Tibial nerve (tissue), 4 donors: ENCODE measurements around the gene NAGA. TPM values are rescaled to one million over a fixed set of nuclear protein-coding genes. Genes with fewer than 3 reads are reported as not detected.

Experiments used
- DNase-seq, 2 donors: peaks; one replicate each; pipeline ENCODE4 v3.0.0-alpha.2; 2019; ENCODE audit warnings: low spot score in 2 of 2
- H3K27ac ChIP-seq, 4 donors: fragments of 200-600 bp; sonication (generic) in 3 of 4; one replicate each; pipeline ENCODE4 v1.5.1; 2017 to 2019; ENCODE audit warnings: mild to moderate bottlenecking in 1 of 4
- H3K27me3 ChIP-seq, 2 donors: fragments of 200-600 bp; sonication (generic) in 1 of 2; one replicate each; pipeline versions ENCODE4 v1.5.1 to v1.6.0; 2017 to 2019
- H3K36me3 ChIP-seq, 3 donors: fragments of 200-600 bp; sonication (generic); one replicate each; pipeline ENCODE4 v1.5.1; 2018 to 2019
- H3K4me1 ChIP-seq, 4 donors: fragments of 200-600 bp; sonication (generic) in 3 of 4; one replicate each; pipeline ENCODE4 v1.5.1; 2017 to 2019
- H3K4me3 ChIP-seq, 4 donors: fragments of 200-600 bp; sonication (generic) in 3 of 4; one replicate each; pipeline ENCODE4 v1.5.1; 2017 to 2019; ENCODE audit warnings: mild to moderate bottlenecking in 1 of 4, moderate library complexity in 1 of 4
- H3K9me3 ChIP-seq, 4 donors: fragments of 200-600 bp; sonication (generic) in 3 of 4; one replicate each; pipeline ENCODE4 v1.5.1; 2017 to 2019
- CTCF ChIP-seq, 5 experiments: fragments of 200-600 bp in 3 of 5; fragments of 450-650 bp in 2 of 5; sonication (generic) in 3 of 5; IDR thresholded peaks; one replicate each; pipeline ENCODE4 v1.5.1; 2016 to 2019; ENCODE audit warnings: antibody characterized with exemption in 5 of 5, mild to moderate bottlenecking in 3 of 5, moderate library complexity in 2 of 5
- EP300 ChIP-seq, 2 donors: sonication (generic); formaldehyde crosslinking; IDR thresholded peaks; one replicate each; pipeline ENCODE4 v1.6.1; 2017; ENCODE audit warnings: antibody characterized with exemption in 2 of 2, mild to moderate bottlenecking in 1 of 2
- POLR2A ChIP-seq, 2 donors: fragments of 450-650 bp; IDR thresholded peaks; one replicate each; pipeline ENCODE4 v1.6.1; 2017; ENCODE audit warnings: antibody characterized with exemption in 2 of 2, mild to moderate bottlenecking in 2 of 2, moderate library complexity in 2 of 2
- WGBS, 2 donors: methylation state at CpG; one replicate each; pipeline ENCODE4 v1.1.5; 2018; 5-methylcytosine and 5-hydroxymethylcytosine counted together
- total RNA-seq, 4 donors: library from RNA; depleted of rRNA; stranded (reverse); fragments of >200 nt; gene quantifications; one replicate each; pipeline ENCODE4 v1.1.0, GENCODE V29; 2016

NAGA gene
- total RNA-seq, 4 donors from 2014 or later = 19.9 to 32.9 (median 30.0) TPM

- Histone ChIP-seq H3K9me3 (peaks cover 0 to 15% (median 6%) of the 10 kb centered on the region in 4 donors), H3K27me3 (no peaks in the 10 kb centered on the region), H3K4me1 (no peaks in the 10 kb centered on the region), H3K4me3 (no peak overlapping the region), H3K36me3 (peaks cover 0 to 9% (median 0%) of the 10 kb centered on the region in 3 donors), H3K27ac (no peak overlapping the region)
- DNase-seq = no peak
- TF ChIP-seq EP300 (IDR thresholded peaks at IDR 0.05) (no peak), CTCF (IDR thresholded peaks at IDR 0.05) (no peak), POLR2A (IDR thresholded peaks at IDR 0.05) (no peak)
- 85 to 91% methylated on average over 3 of the region's 3 CpGs for WGBS, 2 donors
Measured at GRCh38 chr22:42052765-42053164, 17.8 kb downstream of the NAGA start.

GRCh38 chr22:42050641-42051180 lies 19.9 kb downstream of the NAGA start:
- WGBS, 2 donors = 59 to 71% methylated on average over 2 of the region's 2 CpGs
- H3K27me3 ChIP-seq = no peaks in the 10 kb centered on the region
- H3K4me3 ChIP-seq = no peak overlapping the region
- no peaks in the 10 kb centered on the region for H3K36me3 ChIP-seq
- no peaks in the 10 kb centered on the region for H3K9me3 ChIP-seq
- H3K4me1 ChIP-seq = no peaks in the 10 kb centered on the region
- H3K27ac ChIP-seq = no peak overlapping the region
- TF ChIP-seq CTCF (IDR thresholded peaks at IDR 0.05) = no peak
- TF ChIP-seq POLR2A (IDR thresholded peaks at IDR 0.05) = no peak
- no peak for TF ChIP-seq EP300 (IDR thresholded peaks at IDR 0.05)
- no peak for DNase-seq

- no peak for DNase-seq
- Histone ChIP-seq H3K4me3 (no peak overlapping the region), H3K36me3 (peaks cover 0 to 16% (median 0%) of the 10 kb centered on the region in 3 donors), H3K27me3 (no peaks in the 10 kb centered on the region), H3K4me1 (no peaks in the 10 kb centered on the region), H3K27ac (no peak overlapping the region), H3K9me3 (peaks cover 0 to 13% (median 0%) of the 10 kb centered on the region in 4 donors)
- no peak for TF ChIP-seq CTCF (IDR thresholded peaks at IDR 0.05)
- TF ChIP-seq EP300 (IDR thresholded peaks at IDR 0.05) = no peak
- no peak for TF ChIP-seq POLR2A (IDR thresholded peaks at IDR 0.05)
Measured at GRCh38 chr22:42041784-42042183, 28.8 kb downstream of the NAGA start.

- no peaks in the 10 kb centered on the region for H3K27me3 ChIP-seq
- no peak for DNase-seq
- H3K36me3 ChIP-seq = peaks cover 0 to 21% (median 0%) of the 10 kb centered on the region in 3 donors
- WGBS, 2 donors = 93 to 94% methylated on average over 5 of the region's 5 CpGs
- no peaks in the 10 kb centered on the region for H3K4me1 ChIP-seq
- peaks cover 0 to 13% (median 0%) of the 10 kb centered on the region in 4 donors for H3K9me3 ChIP-seq
- no peak overlapping the region for H3K4me3 ChIP-seq
- H3K27ac ChIP-seq = no peak overlapping the region
- TF ChIP-seq EP300 (IDR thresholded peaks at IDR 0.05) (no peak), CTCF (IDR thresholded peaks at IDR 0.05) (no peak), POLR2A (IDR thresholded peaks at IDR 0.05) (no peak)
Measured at GRCh38 chr22:42039271-42039670, 31.3 kb downstream of the NAGA start.

- Histone ChIP-seq H3K36me3 (peaks cover 0 to 22% (median 0%) of the 10 kb centered on the region in 3 donors), H3K9me3 (peaks cover 0 to 7% (median 0%) of the 10 kb centered on the region in 4 donors), H3K27me3 (no peaks in the 10 kb centered on the region), H3K4me1 (no peaks in the 10 kb centered on the region), H3K4me3 (no peak overlapping the region), H3K27ac (no peak overlapping the region)
- WGBS, 2 donors = 77 to 80% methylated on average over 7 to 8 of the region's 8 CpGs
- no peak for DNase-seq
- no peak for TF ChIP-seq POLR2A (IDR thresholded peaks at IDR 0.05)
- no peak for TF ChIP-seq EP300 (IDR thresholded peaks at IDR 0.05)
- no peak for TF ChIP-seq CTCF (IDR thresholded peaks at IDR 0.05)
Measured at GRCh38 chr22:42035256-42035655, 35.4 kb downstream of the NAGA start.
